Subcutaneous adipose tissue (tissue), 4 donors: ENCODE data around the gene TEX19. TPM values are rescaled to one million over a fixed set of nuclear protein-coding genes. Genes with fewer than 3 reads are reported as not detected.

Experiments
- CTCF ChIP-seq: fragments of 450-650 bp; IDR thresholded peaks from one replicate; pipeline ENCODE4 v1.5.1; 2016; ENCODE audit warnings: low read depth, mild to moderate bottlenecking, control low read depth, antibody characterized with exemption, moderate library complexity
- total RNA-seq, 4 donors: library from RNA; depleted of rRNA; stranded (reverse); fragments of >200 nt; gene quantifications; one replicate each; pipeline ENCODE4 v1.1.0, GENCODE V29; 2016

TEX19 gene
- total RNA-seq, 4 donors from 2014 or later = not detected

GRCh38 chr17:82361885-82362633 lies 3.0 kb downstream of the TEX19 start:
- no peak for TF ChIP-seq CTCF

GRCh38 chr17:82365606-82366295 lies 6.7 kb downstream of the TEX19 start:
- TF ChIP-seq CTCF = no peak

- no peak for TF ChIP-seq CTCF
Observed at GRCh38 chr17:82366749-82367148, 7.7 kb downstream of the TEX19 start.

- TF ChIP-seq CTCF = no peak
Observed at GRCh38 chr17:82367724-82368524, 8.9 kb downstream of the TEX19 start.

GRCh38 chr17:82369211-82369610 lies 10.2 kb downstream of the TEX19 start:
- no peak for TF ChIP-seq CTCF

- TF ChIP-seq CTCF = no peak
Observed at GRCh38 chr17:82370471-82371332, 11.7 kb downstream of the TEX19 start.
